ENCODE data around the gene ZNF217. TPM values are rescaled to one million over a fixed set of nuclear protein-coding genes. Genes with fewer than 3 reads are reported as not detected.
A peak's percentile ranks its signal among the peaks of the same experiment; 100 is the strongest.
"Not testable (repeated sequence)": the region's sequence is repeated elsewhere in the genome, so short reads cannot be mapped to it uniquely, and the experiment has no call there.

The ZNF217 gene
- total RNA-seq, 5 donors from 2014 or later (not counting 1 experiment from before 2014, with no cell fraction given) = 57.6 to 92.4 (median 87.5) TPM

GRCh38 chr20:53637310-53637709, 43.7 kb upstream of the ZNF217 start:
- not testable (repeated sequence) for H3K27ac Mint-ChIP-seq; H3K36me3 Mint-ChIP-seq; ATAC-seq (replicated peaks in 1 of 4); DNase-seq; H3K27me3 Mint-ChIP-seq; H3K4me3 ChIP-seq (ENCODE audit: control insufficient read depth in 1 of 2, extremely low read depth in 1 of 2, low read length in 1 of 2); H3K36me3 ChIP-seq (ENCODE audit: control insufficient read depth in 2 of 2, extremely low read depth in 1 of 2, insufficient read depth in 1 of 2, low read length in 1 of 2); H3K9me3 Mint-ChIP-seq; H3K27me3 ChIP-seq (replicated peaks in 1 of 2; ENCODE audit: control insufficient read depth in 2 of 2, extremely low read depth in 1 of 2, insufficient read depth in 2 of 2, low read length in 1 of 2); H3K4me3 Mint-ChIP-seq; H3K27ac ChIP-seq (ENCODE audit: low read length); H3K9me3 ChIP-seq
- H3K4me1 ChIP-seq (ENCODE audit: control insufficient read depth in 1 of 2, extremely low read depth in 1 of 2, insufficient read depth in 2 of 2, low read length in 2 of 2) = peaks cover 12 to 25% of the 10 kb centered on the region in 2 experiments
- ChIA-PET POLR2A (interaction anchor here (0.5 to 0.6 kb wide), 2 partner anchors 11 to 14 kb away, joined by 3 to 5 read pairs; no protein-coding TSS in a partner anchor), CTCF (interaction anchor here in 1 of 2 donors (0.6 kb wide), 1 partner anchor 117 kb away, joined by 3 read pairs; no protein-coding TSS in a partner anchor)
- WGBS (ENCODE audit: insufficient coverage) = 93% methylated on average over 3 of the region's 9 CpGs
- peaks cover 36 to 57% (median 40%) of the 10 kb centered on the region in 3 donors for H3K4me1 Mint-ChIP-seq

DNA sequence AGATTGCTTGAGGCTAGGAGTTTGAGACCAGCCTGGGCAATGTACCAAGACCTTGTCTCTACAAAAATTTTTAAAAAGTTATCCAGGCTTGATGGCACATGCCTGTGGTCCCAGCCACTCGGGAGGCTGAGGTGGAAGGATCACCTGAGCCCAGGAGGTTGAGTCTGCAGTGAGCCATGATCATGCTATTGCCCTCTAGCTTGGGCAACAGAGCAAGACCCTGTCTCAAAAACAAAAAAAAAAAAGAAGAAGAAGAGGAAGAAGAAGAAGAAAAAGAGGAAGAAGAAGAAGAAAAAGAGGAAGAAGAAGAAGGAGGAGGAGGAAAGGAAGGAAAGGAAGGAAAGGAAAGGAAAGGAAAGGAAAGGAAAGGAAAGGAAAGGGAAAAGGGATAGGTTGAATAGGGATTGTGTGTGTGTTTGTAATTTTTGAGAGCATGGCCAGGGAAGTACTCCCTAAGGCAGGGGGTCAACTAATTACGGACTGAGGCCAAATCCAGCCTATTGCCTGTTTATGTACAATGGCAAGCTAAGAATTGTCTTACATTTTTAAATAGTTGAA, 43.0 kb upstream of the ZNF217 start:
- Histone ChIP-seq H3K27me3 (replicated peaks in 1 of 2; ENCODE audit: control insufficient read depth in 2 of 2, extremely low read depth in 1 of 2, insufficient read depth in 2 of 2, low read length in 1 of 2) (no peaks in the 10 kb centered on the region), H3K4me1 (ENCODE audit: control insufficient read depth in 1 of 2, extremely low read depth in 1 of 2, insufficient read depth in 2 of 2, low read length in 2 of 2) (peaks cover 5 to 18% of the 10 kb centered on the region in 2 experiments), H3K36me3 (ENCODE audit: control insufficient read depth in 2 of 2, extremely low read depth in 1 of 2, insufficient read depth in 1 of 2, low read length in 1 of 2) (no peaks in the 10 kb centered on the region), H3K9me3 (no peaks in the 10 kb centered on the region), H3K4me3 (ENCODE audit: control insufficient read depth in 1 of 2, extremely low read depth in 1 of 2, low read length in 1 of 2) (no peak overlapping the region), H3K27ac (ENCODE audit: low read length) (no peak overlapping the region)
- ChIA-PET POLR2A (interaction anchor here (0.5 to 0.7 kb wide), 3 partner anchors 12 to 47 kb away, joined by 3 to 7 read pairs (median 5); no protein-coding TSS in a partner anchor), CTCF (interaction anchor here in 1 of 2 donors (0.7 to 1.2 kb wide), 2 partner anchors 15 to 296 kb away, joined by 6 read pairs; no protein-coding TSS in a partner anchor)
- Mint-ChIP-seq H3K27me3 (no peaks in the 10 kb centered on the region), H3K4me1 (peaks cover 30 to 52% (median 35%) of the 10 kb centered on the region in 3 donors), H3K27ac (peak overlapping the region; percentile 70 to 76), H3K9me3 (no peaks in the 10 kb centered on the region), H3K36me3 (no peaks in the 10 kb centered on the region), H3K4me3 (no peak overlapping the region)
- DNase-seq (no peak), ATAC-seq (replicated peaks in 1 of 4) (no peak)
- 83% methylated on average over 2 of the region's 2 CpGs for WGBS (ENCODE audit: insufficient coverage)

DNA sequence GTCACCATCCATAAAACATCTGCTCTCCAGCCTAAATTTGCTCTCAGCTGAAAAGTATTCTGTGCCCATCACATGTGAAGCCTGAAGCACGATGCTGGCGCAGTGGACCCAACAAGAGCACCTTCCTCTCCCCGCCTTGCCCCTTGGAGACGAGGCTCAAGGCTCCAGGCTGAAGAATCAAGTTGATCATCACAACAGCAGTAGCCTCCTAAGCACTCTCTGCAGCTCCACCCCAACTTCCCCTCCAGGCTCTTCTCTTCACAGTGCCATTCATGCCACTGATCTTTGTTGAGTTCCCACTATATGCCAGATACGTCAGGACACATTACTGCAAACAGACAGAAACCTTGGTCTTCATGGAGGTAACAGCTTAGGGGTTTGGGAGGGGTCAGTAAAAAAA, 41.6 kb upstream of the ZNF217 start:
- peaks cover 21 to 43% (median 26%) of the 10 kb centered on the region in 3 donors for H3K4me1 Mint-ChIP-seq
- ChIA-PET POLR2A (no interaction called here), CTCF (interaction anchor here in 1 of 2 donors (1.2 kb wide), 1 partner anchor 14 kb away, joined by 6 read pairs; no protein-coding TSS in a partner anchor)
- H3K9me3 ChIP-seq = no peaks in the 10 kb centered on the region
- no peak overlapping the region for H3K4me3 ChIP-seq (ENCODE audit: control insufficient read depth in 1 of 2, extremely low read depth in 1 of 2, low read length in 1 of 2)
- no peaks in the 10 kb centered on the region for H3K36me3 Mint-ChIP-seq
- no peaks in the 10 kb centered on the region for H3K9me3 Mint-ChIP-seq
- H3K4me3 Mint-ChIP-seq = no peak overlapping the region
- H3K27ac Mint-ChIP-seq = peak overlapping the region; percentile 2 to 19
- no peaks in the 10 kb centered on the region for H3K27me3 ChIP-seq (replicated peaks in 1 of 2; ENCODE audit: control insufficient read depth in 2 of 2, extremely low read depth in 1 of 2, insufficient read depth in 2 of 2, low read length in 1 of 2)
- 86% methylated on average over 4 of the region's 5 CpGs for WGBS (ENCODE audit: insufficient coverage)
- peak in 1 of 4 experiments; percentile 43 for ATAC-seq (replicated peaks in 1 of 4)
- no peaks in the 10 kb centered on the region for H3K36me3 ChIP-seq (ENCODE audit: control insufficient read depth in 2 of 2, extremely low read depth in 1 of 2, insufficient read depth in 1 of 2, low read length in 1 of 2)
- H3K4me1 ChIP-seq (ENCODE audit: control insufficient read depth in 1 of 2, extremely low read depth in 1 of 2, insufficient read depth in 2 of 2, low read length in 2 of 2) = peaks cover 2 to 10% of the 10 kb centered on the region in 2 experiments
- no peak for DNase-seq
- H3K27me3 Mint-ChIP-seq = no peaks in the 10 kb centered on the region
- H3K27ac ChIP-seq (ENCODE audit: low read length) = no peak overlapping the region

DNA sequence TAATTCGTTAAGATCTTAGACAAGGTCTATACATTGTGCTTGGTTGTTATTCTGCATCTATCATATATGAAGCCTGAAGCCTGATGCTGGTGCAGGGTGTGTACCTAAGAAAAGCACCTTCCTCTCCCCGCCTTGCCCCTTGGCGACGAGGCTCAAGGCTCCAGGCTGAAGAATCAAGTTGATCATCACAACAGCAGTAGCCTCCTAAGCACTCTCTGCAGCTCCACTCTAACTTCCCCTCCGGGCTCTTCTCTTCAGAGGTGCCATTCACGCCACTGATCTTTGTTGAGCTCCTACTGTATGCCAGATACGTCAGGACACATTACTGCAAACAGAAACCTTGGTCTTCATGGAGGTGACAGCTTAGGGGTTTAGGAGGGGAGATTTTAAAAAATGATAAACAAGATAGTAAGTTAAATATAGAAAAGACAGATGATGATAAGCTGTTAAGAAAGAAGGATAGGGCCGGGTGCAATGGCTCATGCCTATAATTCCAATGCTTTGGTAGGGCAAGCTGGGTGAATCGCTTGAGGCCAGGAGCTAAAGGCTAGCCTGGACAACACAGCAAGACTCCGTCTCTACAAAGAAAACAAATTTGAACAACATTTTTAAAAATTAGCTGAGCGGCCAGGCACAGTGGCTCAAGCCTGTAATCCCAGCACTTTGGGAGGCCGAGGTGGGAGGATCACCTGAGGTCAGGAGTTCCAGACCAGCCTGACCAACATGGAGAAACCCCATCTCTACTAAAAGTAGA, 38.4 kb upstream of the ZNF217 start:
- H3K9me3 Mint-ChIP-seq = no peaks in the 10 kb centered on the region
- no peaks in the 10 kb centered on the region for H3K36me3 Mint-ChIP-seq
- POLR2A ChIA-PET = interaction anchor here in 1 of 2 donors (0.5 to 0.7 kb wide), 2 partner anchors 9 to 186 kb away, joined by 5 read pairs; no protein-coding TSS in a partner anchor
- no peaks in the 10 kb centered on the region for H3K27me3 Mint-ChIP-seq
- CTCF ChIA-PET = interaction anchor here (0.5 to 1.3 kb wide), 3 partner anchors 9 to 283 kb away, joined by 3 read pairs; no protein-coding TSS in a partner anchor
- no peaks in the 10 kb centered on the region for H3K36me3 ChIP-seq (ENCODE audit: control insufficient read depth in 2 of 2, extremely low read depth in 1 of 2, insufficient read depth in 1 of 2, low read length in 1 of 2)
- peaks cover 4 to 10% of the 10 kb centered on the region in 2 experiments for H3K4me1 ChIP-seq (ENCODE audit: control insufficient read depth in 1 of 2, extremely low read depth in 1 of 2, insufficient read depth in 2 of 2, low read length in 2 of 2)
- H3K9me3 ChIP-seq = no peaks in the 10 kb centered on the region
- no peak overlapping the region for H3K27ac ChIP-seq (ENCODE audit: low read length)
- no peaks in the 10 kb centered on the region for H3K27me3 ChIP-seq (replicated peaks in 1 of 2; ENCODE audit: control insufficient read depth in 2 of 2, extremely low read depth in 1 of 2, insufficient read depth in 2 of 2, low read length in 1 of 2)
- ATAC-seq (replicated peaks in 1 of 4) (no peak), DNase-seq (no peak)
- H3K27ac Mint-ChIP-seq = no peak overlapping the region
- no peak overlapping the region for H3K4me3 Mint-ChIP-seq
- WGBS (ENCODE audit: insufficient coverage) = 96% methylated on average over 3 of the region's 12 CpGs
- H3K4me1 Mint-ChIP-seq = peaks cover 19 to 30% (median 24%) of the 10 kb centered on the region in 3 donors
- H3K4me3 ChIP-seq (ENCODE audit: control insufficient read depth in 1 of 2, extremely low read depth in 1 of 2, low read length in 1 of 2) = no peak overlapping the region

DNA sequence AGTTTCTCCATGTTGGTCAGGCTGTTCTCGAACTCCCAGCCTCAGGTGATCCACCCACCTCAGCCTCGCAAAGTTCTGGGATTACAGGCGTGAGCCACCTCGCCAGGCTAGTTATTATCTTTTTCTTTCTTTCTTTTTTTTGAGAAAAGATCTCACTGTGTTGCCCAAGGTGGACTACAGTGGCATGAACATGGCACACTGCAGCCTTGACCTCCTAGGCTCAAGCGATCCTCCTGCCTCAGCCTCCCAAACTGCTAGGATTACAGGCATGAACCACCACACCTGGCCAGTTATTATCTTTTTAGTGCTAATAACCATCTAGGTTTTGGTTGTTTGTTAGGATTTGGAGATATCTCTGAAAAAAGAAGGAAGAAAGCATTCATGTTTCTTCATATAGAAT, 35.8 kb upstream of the ZNF217 start:
- Mint-ChIP-seq H3K27me3 (no peaks in the 10 kb centered on the region), H3K4me1 (peaks cover 8 to 10% (median 9%) of the 10 kb centered on the region in 3 donors), H3K4me3 (no peak overlapping the region), H3K9me3 (no peaks in the 10 kb centered on the region), H3K36me3 (no peaks in the 10 kb centered on the region), H3K27ac (no peak overlapping the region)
- DNase-seq = no peak
- WGBS (ENCODE audit: insufficient coverage) = no CpG with 5 or more reads among the region's 5 CpGs
- H3K9me3 ChIP-seq = no peaks in the 10 kb centered on the region
- no peaks in the 10 kb centered on the region for H3K36me3 ChIP-seq (ENCODE audit: control insufficient read depth in 2 of 2, extremely low read depth in 1 of 2, insufficient read depth in 1 of 2, low read length in 1 of 2)
- no peak overlapping the region for H3K4me3 ChIP-seq (ENCODE audit: control insufficient read depth in 1 of 2, extremely low read depth in 1 of 2, low read length in 1 of 2)
- no peaks in the 10 kb centered on the region for H3K27me3 ChIP-seq (replicated peaks in 1 of 2; ENCODE audit: control insufficient read depth in 2 of 2, extremely low read depth in 1 of 2, insufficient read depth in 2 of 2, low read length in 1 of 2)
- ChIA-PET POLR2A (interaction anchor here in 1 of 2 donors (0.7 kb wide), 1 partner anchor 8 kb away, joined by 6 read pairs; no protein-coding TSS in a partner anchor), CTCF (no interaction called here)
- ATAC-seq (replicated peaks in 1 of 4) = no peak
- no peak overlapping the region for H3K27ac ChIP-seq (ENCODE audit: low read length)
- peaks cover 1 to 2% of the 10 kb centered on the region in 2 experiments for H3K4me1 ChIP-seq (ENCODE audit: control insufficient read depth in 1 of 2, extremely low read depth in 1 of 2, insufficient read depth in 2 of 2, low read length in 2 of 2)

DNA sequence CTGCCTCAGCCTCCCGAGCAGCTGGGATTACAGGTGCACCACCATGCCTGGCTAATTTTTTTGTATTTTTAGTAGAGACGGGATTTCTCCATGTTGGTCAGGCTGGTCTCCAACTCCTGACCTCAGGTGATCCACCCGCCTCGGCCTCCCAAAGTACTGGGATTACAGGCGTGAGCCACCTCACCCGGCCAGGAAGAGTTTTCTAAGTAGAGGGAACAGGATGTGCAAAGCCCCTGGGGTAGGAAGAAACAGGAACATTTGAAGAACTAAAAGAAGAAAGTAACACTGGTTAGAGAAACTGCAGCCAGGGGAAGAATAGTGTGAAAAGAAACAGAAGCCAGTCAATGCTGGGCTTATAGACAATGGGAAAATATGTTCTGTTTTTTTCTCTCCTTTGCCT, 35.1 kb upstream of the ZNF217 start:
- 94% methylated on average over 4 of the region's 6 CpGs for whole genome bisulfite sequencing (ENCODE audit: insufficient coverage)
- H3K4me3 Mint-ChIP-seq, CTCF ChIA-PET: not testable (repeated sequence)

More for the DNA sequence above, 35.1 kb upstream of the ZNF217 start:
- H3K4me1 ChIP-seq (ENCODE audit: control insufficient read depth in 1 of 2, extremely low read depth in 1 of 2, insufficient read depth in 2 of 2, low read length in 2 of 2); H3K4me3 ChIP-seq (ENCODE audit: control insufficient read depth in 1 of 2, extremely low read depth in 1 of 2, low read length in 1 of 2); H3K36me3 Mint-ChIP-seq; DNase-seq; H3K27ac ChIP-seq (ENCODE audit: low read length); H3K9me3 ChIP-seq; H3K9me3 Mint-ChIP-seq; H3K27me3 ChIP-seq (replicated peaks in 1 of 2; ENCODE audit: control insufficient read depth in 2 of 2, extremely low read depth in 1 of 2, insufficient read depth in 2 of 2, low read length in 1 of 2); H3K27me3 Mint-ChIP-seq; POLR2A ChIA-PET; ATAC-seq (replicated peaks in 1 of 4); H3K36me3 ChIP-seq (ENCODE audit: control insufficient read depth in 2 of 2, extremely low read depth in 1 of 2, insufficient read depth in 1 of 2, low read length in 1 of 2): not testable (repeated sequence)
- Mint-ChIP-seq H3K27ac (peak overlapping the region in 1 of 2 donors; percentile 61), H3K4me1 (peaks cover 12 to 14% (median 13%) of the 10 kb centered on the region in 3 donors)
